GM18951 (cell line): ENCODE data around the gene RBKS.
"Not testable (repeated sequence)": the region's sequence is repeated elsewhere in the genome, so short reads cannot be mapped to it uniquely, and the experiment has no call there.

ENCODE experiments used
- POLR2A ChIP-seq: IDR thresholded peaks from 4 replicates; pipeline ENCODE4 v1.6.1; 2011; ENCODE audit warnings: mild to moderate bottlenecking; ENCODE audit not compliant: insufficient read length, insufficient read depth; ENCODE audit errors: extremely low read depth
- in situ Hi-C: fragments of 300-500 bp; cut with MboI; formaldehyde crosslinking; loops from one replicate; pipeline ENCODE4 v1.12.0; 2022; ENCODE audit warnings: low sequenced_read_pairs, mixed read lengths, inconsistent platforms; ENCODE audit not compliant: unreplicated experiment

RBKS gene

DNA sequence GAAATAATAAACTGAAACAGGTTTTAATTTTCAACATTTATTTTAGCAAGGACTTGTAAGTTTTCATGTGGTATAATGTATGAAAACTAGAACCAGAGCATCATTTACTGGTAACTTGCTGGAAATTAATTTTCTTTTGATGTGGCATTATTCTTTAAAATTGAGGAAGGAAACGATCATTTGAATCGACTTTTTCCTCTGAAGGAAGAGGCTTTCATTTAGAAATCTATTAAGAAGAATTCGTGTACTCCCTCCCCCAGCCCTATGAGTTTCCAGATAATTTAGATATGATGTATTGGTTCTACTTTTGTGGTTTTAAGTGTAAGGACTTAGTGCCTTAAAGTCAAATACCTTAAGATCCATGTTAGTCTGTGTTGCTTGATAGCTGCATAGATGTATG lies 2.8 kb upstream of the RBKS start:
- in situ Hi-C loops, result no loop called here
- no peak for TF ChIP-seq POLR2A

DNA sequence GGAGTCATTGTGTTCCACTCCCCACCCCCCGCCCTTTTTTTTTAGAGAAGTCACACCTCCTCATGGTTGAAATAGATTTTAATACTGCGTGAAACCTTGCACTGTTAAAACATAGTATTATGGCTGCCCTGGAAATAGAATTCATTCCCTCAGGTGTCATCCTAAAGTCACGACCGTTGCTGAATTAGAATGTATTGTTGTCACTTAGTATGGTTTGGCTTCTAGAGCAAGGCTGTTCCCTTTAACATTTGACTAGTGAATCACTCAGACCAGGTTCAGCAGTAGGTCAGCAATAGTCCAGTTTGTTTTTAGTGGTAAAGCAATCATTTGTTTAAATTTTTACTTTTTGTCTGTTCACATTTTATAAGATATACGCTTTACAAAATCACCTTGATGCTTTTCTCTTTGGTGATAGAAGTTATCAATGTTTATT lies 1.5 kb upstream of the RBKS start:
- in situ Hi-C loops, result no loop called here
- TF ChIP-seq POLR2A, result no peak

DNA sequence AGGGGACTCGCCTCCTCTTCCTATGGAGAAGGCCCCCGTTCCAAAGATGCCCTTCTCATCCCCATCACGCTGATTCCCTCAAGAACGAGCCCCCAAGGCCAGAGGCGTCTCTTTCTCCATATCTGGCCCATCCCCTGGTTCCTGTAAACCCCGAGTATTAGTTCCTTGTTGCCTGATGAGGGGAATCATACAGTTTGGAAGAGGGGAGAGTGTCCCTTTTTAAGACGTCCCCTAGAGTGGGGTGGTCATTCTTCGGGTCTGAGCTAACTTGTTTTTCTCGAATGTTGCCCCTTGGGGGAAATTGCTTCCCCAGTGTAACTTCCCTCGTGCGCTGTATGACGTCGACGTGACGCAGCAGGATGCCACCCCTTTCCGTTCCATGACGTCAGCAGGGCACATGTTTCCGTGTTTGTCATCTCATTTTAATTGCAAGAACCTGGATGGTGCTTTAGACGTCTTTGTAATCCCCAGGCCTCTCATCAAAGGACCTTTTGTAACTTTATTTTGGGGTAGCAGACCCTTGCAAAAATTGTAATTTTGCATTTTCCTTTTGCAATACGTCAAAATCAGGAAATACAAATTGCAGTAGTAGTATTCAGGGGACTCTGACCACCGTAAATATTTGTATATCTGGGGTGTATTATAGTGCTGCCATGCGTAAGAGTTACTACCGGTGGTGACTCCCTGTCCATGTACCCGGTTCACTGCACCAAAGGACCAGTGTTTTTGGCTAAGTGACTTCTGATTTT lies 911 bp upstream of the RBKS start:
- in situ Hi-C loops, result no loop called here
- no peak for TF ChIP-seq POLR2A

DNA sequence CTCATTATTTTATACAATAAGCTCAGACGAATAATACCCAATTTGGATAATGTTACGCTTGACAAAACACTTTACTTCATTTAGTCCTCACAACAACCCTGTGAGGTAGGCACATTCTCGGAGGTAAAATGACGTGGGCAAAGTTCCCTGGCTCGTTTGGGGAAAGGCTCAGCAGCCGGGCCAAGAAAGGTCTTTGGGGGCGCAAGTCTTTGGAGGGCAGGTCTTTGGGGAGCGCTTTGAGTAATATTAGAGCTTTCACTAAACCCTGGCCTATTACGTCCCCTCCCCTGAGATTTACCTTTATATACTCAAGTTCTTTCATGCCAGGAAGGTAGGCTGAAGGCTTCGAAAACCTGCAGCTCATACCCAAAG lies 427 bp downstream of the RBKS start:
- TF ChIP-seq POLR2A, result no peak
- in situ Hi-C loops, result no loop called here

DNA sequence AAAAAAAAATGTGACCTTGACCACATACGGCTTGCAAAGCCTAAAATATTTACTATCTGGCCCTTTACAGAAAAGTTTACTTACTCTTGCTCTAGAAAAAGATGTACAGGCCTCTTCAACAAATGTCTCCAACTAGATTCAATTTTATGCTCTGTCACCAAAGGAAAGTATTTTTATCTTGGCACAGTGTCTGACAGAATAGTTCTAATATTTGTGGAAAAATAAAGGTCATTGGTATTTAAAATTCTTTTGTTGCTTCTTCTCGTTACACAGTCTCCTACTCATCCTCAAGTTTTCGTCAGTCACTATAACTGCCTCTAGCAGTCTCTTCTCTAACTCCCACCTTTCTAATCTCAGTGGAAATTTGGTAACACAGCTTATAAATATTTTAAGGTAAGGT lies 1.4 kb downstream of the RBKS start:
- no peak for TF ChIP-seq POLR2A
- in situ Hi-C loops, result no loop called here

DNA sequence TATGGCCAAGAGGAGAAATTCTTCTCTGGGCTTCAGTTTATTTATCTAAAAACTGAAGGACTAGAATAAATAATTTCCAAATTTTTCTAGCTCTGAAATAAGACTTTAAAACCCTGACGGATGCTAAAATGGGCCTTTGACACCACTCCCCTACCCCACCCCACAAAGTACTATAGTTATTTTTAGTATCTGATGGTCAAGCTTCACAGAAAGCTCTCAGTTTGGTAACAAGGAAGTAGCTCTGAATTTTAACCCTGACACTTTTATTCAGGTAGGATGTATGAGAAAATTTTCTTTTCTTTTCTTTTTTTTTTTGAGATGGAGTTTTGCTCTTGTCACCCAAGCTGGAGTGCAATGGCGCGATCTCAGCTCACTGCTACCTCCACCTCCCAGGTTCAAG lies 2.4 kb downstream of the RBKS start:
- in situ Hi-C loops, result no loop called here
- TF ChIP-seq POLR2A, result no peak

DNA sequence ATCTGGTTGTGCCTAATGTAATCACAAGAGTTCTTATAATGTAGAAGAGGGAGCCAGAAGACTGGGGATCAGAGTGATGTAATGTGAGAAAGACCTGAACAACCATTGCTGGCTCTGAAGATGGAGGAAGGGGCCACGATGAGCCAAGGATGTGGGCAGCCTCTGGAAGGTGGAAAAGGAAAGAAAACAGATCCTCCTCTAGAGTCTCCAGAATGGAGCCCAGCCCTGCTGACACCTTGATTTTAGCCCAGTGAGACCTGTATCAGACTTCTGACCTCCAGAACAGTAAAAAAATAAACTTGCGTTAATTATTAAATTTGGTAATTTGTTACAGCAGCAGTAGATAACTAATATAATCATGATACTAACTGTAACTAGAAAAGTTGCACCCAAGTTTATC lies 3.1 kb downstream of the RBKS start:
- in situ Hi-C loops, result no loop called here
- TF ChIP-seq POLR2A, result no peak

DNA sequence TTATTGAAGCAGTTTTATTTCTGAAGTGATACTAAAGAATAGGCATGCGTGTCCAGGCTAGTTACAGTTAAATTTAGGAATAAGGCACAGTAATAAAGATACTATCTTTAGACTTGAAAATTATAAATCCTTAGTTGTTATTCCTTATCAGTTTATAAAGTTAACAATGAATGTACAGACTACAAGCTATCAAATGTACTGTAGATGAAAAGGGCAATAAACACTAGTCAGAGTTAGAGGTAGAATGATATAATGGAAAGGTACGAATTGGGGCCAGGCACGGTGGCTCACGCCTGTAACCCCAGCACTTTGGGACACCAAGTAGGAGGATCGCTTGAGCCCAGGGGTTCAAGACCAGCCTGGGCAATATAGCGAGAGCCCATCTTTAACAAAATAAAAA lies 3.9 kb downstream of the RBKS start:
- in situ Hi-C loops, result no loop called here
- TF ChIP-seq POLR2A, result no peak

DNA sequence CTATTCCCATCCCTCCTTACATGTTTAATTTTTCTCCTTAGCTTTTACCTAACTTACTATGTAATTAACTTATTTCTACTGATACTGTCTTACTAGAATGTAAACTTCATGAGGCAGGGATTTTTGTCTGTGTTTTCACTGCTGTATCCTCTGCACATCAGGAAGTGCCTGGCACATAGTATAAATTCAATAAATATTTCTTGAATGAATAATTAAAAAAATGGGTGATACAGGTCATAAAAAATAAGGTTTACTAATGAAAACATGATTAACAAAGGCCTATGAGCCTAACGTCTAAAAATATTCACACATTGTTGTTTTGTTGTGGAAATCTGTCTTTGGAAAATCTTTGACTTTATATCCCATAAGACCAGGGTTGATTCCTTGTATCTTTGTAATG lies 4.5 kb downstream of the RBKS start:
- no peak for TF ChIP-seq POLR2A
- in situ Hi-C loops, result no loop called here

DNA sequence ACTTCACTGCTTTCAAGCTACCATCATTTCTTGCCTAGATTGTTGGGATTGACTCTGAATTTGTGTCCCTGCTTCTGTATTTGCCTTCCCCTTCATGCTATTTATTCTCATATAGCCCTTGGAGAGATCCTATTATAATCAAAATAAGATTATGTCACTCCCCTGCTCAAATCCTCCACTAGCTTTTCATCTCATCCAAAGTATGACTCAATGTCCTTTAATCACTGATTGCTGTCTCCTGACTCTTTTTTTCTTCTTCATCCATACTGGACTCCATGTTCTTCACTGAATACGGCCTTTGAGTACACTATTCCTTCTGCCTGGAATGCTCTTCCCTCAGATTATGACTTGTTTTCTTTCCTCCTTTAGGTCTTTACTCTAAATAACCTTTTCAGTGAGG lies 5.0 kb downstream of the RBKS start:
- in situ Hi-C loops, result no loop called here
- TF ChIP-seq POLR2A, result no peak

DNA sequence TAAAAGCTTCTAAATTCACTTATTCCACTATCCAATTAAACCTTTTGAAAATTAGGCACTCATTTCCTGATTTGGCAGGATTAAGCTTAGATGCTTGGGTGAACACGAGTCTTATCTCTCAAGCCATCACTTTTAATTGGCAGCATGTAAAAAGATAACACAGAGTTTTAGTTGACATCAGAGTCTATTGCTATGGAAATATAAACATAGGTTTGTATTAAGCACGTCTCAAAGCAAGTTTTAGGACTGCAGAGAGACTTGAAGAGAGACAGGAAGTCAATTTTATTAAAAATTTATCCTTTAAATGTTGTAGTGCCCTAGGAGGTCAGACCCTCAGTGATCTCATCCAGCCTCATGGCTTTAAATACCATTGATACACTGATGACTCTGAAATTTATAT lies 5.6 kb downstream of the RBKS start:
- TF ChIP-seq POLR2A, result no peak
- in situ Hi-C loops, result no loop called here

DNA sequence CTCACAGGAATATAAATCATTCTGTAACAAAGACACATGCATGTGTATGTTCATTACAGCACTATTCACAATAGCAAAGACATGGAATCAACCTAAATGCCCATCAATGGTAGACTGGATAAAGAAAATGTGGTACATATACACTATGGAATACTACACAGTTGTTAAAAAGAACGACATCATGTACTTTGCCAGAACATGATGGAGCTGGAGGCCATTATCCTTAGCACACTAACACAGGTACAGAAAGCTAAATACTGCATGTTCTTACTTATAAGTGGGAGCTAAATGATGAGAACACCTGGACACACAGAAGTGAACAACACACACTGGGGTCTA lies 7.6 kb downstream of the RBKS start:
- in situ Hi-C loops, result not testable (repeated sequence)

DNA sequence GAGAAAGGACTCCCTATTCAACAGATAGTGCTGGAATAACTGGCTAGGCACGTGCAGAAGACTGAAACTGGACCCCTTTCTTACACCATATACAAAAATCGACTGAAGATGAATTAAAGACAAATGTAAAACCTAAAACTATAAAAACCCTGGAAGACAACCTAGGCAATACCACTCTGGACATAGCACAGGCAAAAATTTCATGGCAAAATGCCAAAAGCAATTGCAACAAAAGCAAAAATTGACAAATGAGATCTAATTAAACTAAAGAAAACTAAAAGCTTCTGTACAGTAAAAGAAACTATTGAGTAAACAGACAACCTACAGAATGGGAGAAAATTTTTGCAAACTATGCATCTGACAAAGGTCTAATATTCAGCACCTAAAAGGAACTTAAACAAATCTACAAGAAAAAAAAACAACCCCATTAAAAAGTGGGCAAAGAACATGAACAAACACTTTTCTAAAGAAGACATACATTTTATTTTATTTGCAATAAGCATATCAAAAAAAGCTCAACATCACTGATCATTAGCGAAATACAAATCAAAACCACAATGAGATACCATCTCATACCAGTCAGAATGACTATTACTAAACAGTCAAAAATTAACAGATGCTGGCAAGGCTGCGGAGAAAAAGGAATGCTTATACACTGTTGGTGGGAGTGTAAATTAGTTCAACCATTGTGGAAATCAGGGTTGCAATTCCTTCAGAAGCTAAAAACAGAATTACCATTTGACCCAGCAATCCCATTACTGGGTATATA lies 8.2 kb downstream of the RBKS start:
- in situ Hi-C loops, result not testable (repeated sequence)

DNA sequence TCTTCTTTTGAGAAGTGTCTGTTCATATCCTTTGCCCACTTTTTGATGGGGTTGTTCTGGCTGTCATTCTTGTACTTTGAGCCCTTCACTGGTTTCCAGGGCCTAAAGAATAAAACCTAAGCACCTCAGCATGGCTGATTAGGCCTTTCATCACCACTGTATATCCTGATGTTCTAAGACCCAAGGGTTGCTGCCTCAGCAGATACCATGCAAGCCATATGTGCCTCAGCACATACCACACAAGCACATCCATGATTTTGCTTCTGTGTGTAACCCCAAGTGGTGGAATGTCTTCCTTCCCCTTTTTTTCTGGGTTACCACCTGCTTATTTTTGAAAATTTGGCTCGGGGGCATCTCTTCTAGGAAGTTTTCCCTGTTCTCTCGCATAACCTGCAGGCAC lies 11.4 kb downstream of the RBKS start:
- no peak for TF ChIP-seq POLR2A

More for the DNA sequence above, 11.4 kb downstream of the RBKS start:
- in situ Hi-C loops, result no loop called here
